HEK293T (cell line): ENCODE results near the gene TUSC2.

ENCODE experiments used
- CTCF ChIA-PET: fragments of 350-600 bp; formaldehyde crosslinking; extraction: SDS; loops from one replicate; lab custom pipeline; 2021; ENCODE audit warnings: antibody characterized with exemption, inconsistent platforms; lab: Yijun Ruan, JAX
- POLR2A ChIA-PET: fragments of 350-600 bp; formaldehyde crosslinking; extraction: SDS; loops from one replicate; lab custom pipeline; 2020; ENCODE audit warnings: antibody characterized with exemption, inconsistent platforms; lab: Yijun Ruan, JAX
- DNase-seq: peaks from one replicate; pipeline ENCODE4 v3.0.0; 2012; ENCODE audit warnings: mixed read lengths; ENCODE audit errors: extremely low spot score
- ARNT ChIP-seq: fragments of 450-650 bp; IDR thresholded peaks from 2 replicates; pipeline ENCODE4 v1.6.1; 2017; ENCODE audit warnings: mild to moderate bottlenecking
- BHLHE40 ChIP-seq: fragments of 450-650 bp; IDR thresholded peaks from 2 replicates; pipeline ENCODE4 v1.6.1; 2016; ENCODE audit warnings: mild to moderate bottlenecking, moderate library complexity, borderline replicate concordance
- CTBP1 ChIP-seq: fragments of 450-650 bp; IDR thresholded peaks from 2 replicates; pipeline ENCODE4 v1.6.1; 2016; ENCODE audit warnings: borderline replicate concordance
- ELF4 ChIP-seq: fragments of 450-650 bp; IDR thresholded peaks from 2 replicates; pipeline ENCODE4 v1.6.1; 2017; ENCODE audit warnings: antibody characterized with exemption
- FOXA1 ChIP-seq: fragments of 450-650 bp; IDR thresholded peaks from 2 replicates; pipeline ENCODE4 v1.6.1; 2016; ENCODE audit warnings: mild to moderate bottlenecking
- FOXK2 ChIP-seq: fragments of 450-650 bp; IDR thresholded peaks from 2 replicates; pipeline ENCODE4 v1.6.1; 2016; ENCODE audit warnings: mild to moderate bottlenecking
- FOXM1 ChIP-seq: fragments of 450-650 bp; IDR thresholded peaks from 2 replicates; pipeline ENCODE4 v1.6.1; 2017; ENCODE audit warnings: mild to moderate bottlenecking, borderline replicate concordance
- HDGF ChIP-seq: fragments of 450-650 bp; IDR thresholded peaks from 2 replicates; pipeline ENCODE4 v1.6.1; 2017; ENCODE audit warnings: antibody characterized with exemption, borderline replicate concordance
- L3MBTL2 ChIP-seq: fragments of 450-650 bp; conservative IDR thresholded peaks from 2 replicates; pipeline ENCODE4 v1.6.1; 2016; ENCODE audit warnings: mild to moderate bottlenecking
- LEF1 ChIP-seq: fragments of 450-650 bp; IDR thresholded peaks from 2 replicates; pipeline ENCODE4 v1.6.1; 2017; ENCODE audit warnings: mild to moderate bottlenecking, borderline replicate concordance
- NFRKB ChIP-seq: fragments of 450-650 bp; IDR thresholded peaks from 2 replicates; pipeline ENCODE4 v1.6.1; 2016; ENCODE audit warnings: mild to moderate bottlenecking, moderate library complexity
- PKNOX1 ChIP-seq: fragments of 450-650 bp; IDR thresholded peaks from 2 replicates; pipeline ENCODE4 v1.6.1; 2016
- SP1 ChIP-seq: fragments of 450-650 bp; IDR thresholded peaks from 2 replicates; pipeline ENCODE4 v1.6.1; 2017
- SUZ12 ChIP-seq: fragments of 450-650 bp; IDR thresholded peaks from 2 replicates; pipeline ENCODE4 v1.6.1; 2016; ENCODE audit warnings: mild to moderate bottlenecking
- TARDBP ChIP-seq: fragments of 450-650 bp; IDR thresholded peaks from 2 replicates; pipeline ENCODE4 v1.6.1; 2016
- ZNF384 ChIP-seq: fragments of 450-650 bp; IDR thresholded peaks from 2 replicates; pipeline ENCODE4 v1.6.1; 2016

TUSC2 gene

GRCh38 chr3:50327943-50328691, at the start of gene TUSC2:
TSS of gene TUSC2 (minus strand) at chr3:50328223. CDS start at chr3:50328099, 124 bp downstream.
- no peak for TF ChIP-seq FOXA1
- TF ChIP-seq HDGF, result no peak
- TF ChIP-seq PKNOX1, result peak; percentile 76; the same call in 1 of the 2 replicates
- TF ChIP-seq ARNT, result no peak
- no peak for TF ChIP-seq L3MBTL2
- TF ChIP-seq LEF1, result no peak
- TF ChIP-seq SP1, result no peak
- no peak for TF ChIP-seq SUZ12
- no peak for TF ChIP-seq CTBP1
- TF ChIP-seq FOXK2, result no peak
- no peak for TF ChIP-seq NFRKB
- TF ChIP-seq ELF4, result peak; percentile 64
- TF ChIP-seq FOXM1, result no peak
- TF ChIP-seq ZNF384, result no peak
- POLR2A ChIA-PET, result interaction anchor here (0.8 to 3.1 kb wide), 22 partner anchors 9 to 241 kb away, joined by 3 to 88 read pairs (median 4); partner anchors contain the start of genes CYB561D2, GNAI2, HEMK1 and HYAL3
- peak; percentile 95 for DNase-seq
- CTCF ChIA-PET, result interaction anchor here (1.6 kb wide), 1 partner anchor 9 kb away, joined by 10 read pairs; no protein-coding TSS in a partner anchor

GRCh38 chr3:50375258-50375931, 47.4 kb upstream of the TUSC2 start:
- DNase-seq, result peak; percentile 26
- TF ChIP-seq HDGF (no peak), PKNOX1 (no peak), SP1 (no peak), FOXA1 (no peak), FOXK2 (no peak), ARNT (no peak), CTBP1 (no peak), ELF4 (no peak), SUZ12 (no peak), LEF1 (no peak), L3MBTL2 (no peak)
- POLR2A ChIA-PET, result interaction anchor here (1.0 kb wide), 1 partner anchor 48 kb away, joined by 3 read pairs; the partner anchor contains the start of gene TUSC2
- CTCF ChIA-PET, result no interaction called here

DNA sequence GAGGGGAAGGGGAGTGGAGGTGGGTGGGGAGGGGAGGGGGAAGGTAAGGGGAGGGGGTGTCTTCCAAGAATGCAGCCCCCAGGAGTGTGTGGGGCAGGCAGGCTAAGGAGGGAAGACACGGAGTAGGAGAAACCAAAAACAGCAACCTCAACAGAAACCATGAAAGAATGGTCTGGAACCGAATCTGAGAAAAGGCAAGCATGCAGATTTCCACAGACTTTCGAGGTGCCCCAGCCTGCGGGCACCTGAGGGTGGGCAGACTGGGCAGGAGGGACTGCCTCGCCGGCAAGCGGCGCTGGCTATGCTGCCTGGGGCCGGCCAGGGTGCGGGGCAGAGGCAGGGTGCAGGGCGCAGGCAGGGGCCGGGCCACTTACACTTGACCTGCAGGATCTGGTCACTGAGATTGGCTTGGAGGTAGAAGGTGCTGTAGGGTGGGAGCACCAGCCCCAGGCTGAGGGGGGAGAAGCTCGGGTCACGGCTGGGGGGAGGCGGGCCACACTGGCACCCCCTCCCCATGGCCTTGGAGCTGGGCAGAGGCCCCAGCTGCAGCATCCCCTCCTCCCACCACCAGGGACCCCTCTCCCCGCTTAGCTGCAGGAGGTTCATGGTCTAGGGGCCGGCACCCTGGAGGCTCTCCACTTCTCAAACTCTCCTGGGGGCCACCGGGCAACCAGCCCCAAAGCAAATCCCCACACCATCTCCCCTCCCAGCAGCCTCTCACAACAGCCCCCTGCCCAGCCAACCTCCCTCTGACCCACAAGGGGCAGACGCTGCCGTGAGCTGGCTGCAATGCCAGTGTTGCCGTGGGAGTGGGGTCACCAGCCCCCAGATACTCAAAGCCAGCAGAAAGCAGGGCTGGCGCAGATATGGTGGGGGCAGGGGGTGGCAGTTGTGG, 46.6 kb upstream of the TUSC2 start:
- no peak for DNase-seq
- CTCF ChIA-PET, result no interaction called here
- POLR2A ChIA-PET, result interaction anchor here (1.0 kb wide), 1 partner anchor 47 kb away, joined by 3 read pairs; the partner anchor contains the start of gene TUSC2

GRCh38 chr3:50373146-50374051, 45.4 kb upstream of the TUSC2 start:
- no peak for DNase-seq
- no peak for TF ChIP-seq L3MBTL2
- no peak for TF ChIP-seq NFRKB
- TF ChIP-seq ARNT, result no peak
- TF ChIP-seq PKNOX1, result no peak
- TF ChIP-seq ZNF384, result no peak
- no peak for TF ChIP-seq FOXK2
- no peak for TF ChIP-seq SP1
- TF ChIP-seq BHLHE40, result no peak
- ChIA-PET CTCF (no interaction called here), POLR2A (no interaction called here)

More for the DNA sequence above, 46.6 kb upstream of the TUSC2 start:
- TF ChIP-seq NFRKB (no peak), LEF1 (no peak), FOXA1 (no peak), FOXK2 (no peak), SP1 (no peak), PKNOX1 (no peak), ZNF384 (no peak), ELF4 (no peak), BHLHE40 (no peak), ARNT (no peak), SUZ12 (no peak), L3MBTL2 (no peak), TARDBP (no peak), FOXM1 (no peak), HDGF (no peak), CTBP1 (no peak)
